ENCODE data around the gene NRG3.

NRG3 gene

GRCh38 chr10:82402906-82403401, 528.0 kb downstream of the NRG3 start:
- DNase-seq: no peak

- DNase-seq: no peak
These were observed 534.7 kb downstream of the NRG3 start for GRCh38 chr10:82409671-82410070.

- no peak for DNase-seq
These were observed 536.4 kb downstream of the NRG3 start for GRCh38 chr10:82411416-82411815.

- no peak for DNase-seq
These were observed 545.0 kb downstream of the NRG3 start for GRCh38 chr10:82420001-82420400.

- DNase-seq: no peak
These were observed 554.3 kb downstream of the NRG3 start for GRCh38 chr10:82429302-82429701.

GRCh38 chr10:82438277-82438676, 563.3 kb downstream of the NRG3 start:
- DNase-seq: no peak

GRCh38 chr10:82440775-82441174, 565.8 kb downstream of the NRG3 start:
- no peak for DNase-seq

GRCh38 chr10:82452046-82452445, 577.1 kb downstream of the NRG3 start:
- DNase-seq: no peak

- DNase-seq: no peak
These were observed 577.7 kb downstream of the NRG3 start for GRCh38 chr10:82452676-82453075.

GRCh38 chr10:82453678-82454293, 578.8 kb downstream of the NRG3 start:
- no peak for DNase-seq

- DNase-seq: no peak
These were observed 588.0 kb downstream of the NRG3 start for GRCh38 chr10:82462910-82463551.

GRCh38 chr10:82463614-82464013, 588.6 kb downstream of the NRG3 start:
- no peak for DNase-seq

GRCh38 chr10:82464191-82464818, 589.3 kb downstream of the NRG3 start:
- DNase-seq: peak; percentile 30

GRCh38 chr10:82464966-82465365, 590.0 kb downstream of the NRG3 start:
- peak; percentile 39 for DNase-seq

- DNase-seq: no peak
These were observed 593.5 kb downstream of the NRG3 start for GRCh38 chr10:82468453-82468852.

- DNase-seq: peak; percentile 61
These were observed 597.7 kb downstream of the NRG3 start for GRCh38 chr10:82472406-82473335.

GRCh38 chr10:82477776-82478175, 602.8 kb downstream of the NRG3 start:
- DNase-seq: no peak

- DNase-seq: no peak
These were observed 617.7 kb downstream of the NRG3 start for GRCh38 chr10:82492647-82493046.

GRCh38 chr10:82496114-82496513, 621.1 kb downstream of the NRG3 start:
- no peak for DNase-seq

- DNase-seq: no peak
These were observed 622.4 kb downstream of the NRG3 start for GRCh38 chr10:82497439-82497838.

- DNase-seq: no peak
These were observed 624.0 kb downstream of the NRG3 start for GRCh38 chr10:82498976-82499375.

GRCh38 chr10:82505009-82505408, 630.0 kb downstream of the NRG3 start:
- DNase-seq: no peak

Measured in retina (tissue), 1 donor.